Activated naive CD8-positive, alpha-beta T cell (primary cell): ENCODE data around the gene MYO16.
"Not testable (repeated sequence)": the region's sequence is repeated elsewhere in the genome, so short reads cannot be mapped to it uniquely, and the experiment has no call there.

ENCODE experiments used
- H3K27ac Mint-ChIP-seq: one replicate; pipeline ENCODE4 v1.8.0; 2021; ENCODE audit warnings: mixed read lengths
- H3K27me3 Mint-ChIP-seq: one replicate; pipeline ENCODE4 v1.8.0; 2021; ENCODE audit warnings: mixed read lengths
- H3K36me3 Mint-ChIP-seq: one replicate; pipeline ENCODE4 v1.8.0; 2021; ENCODE audit warnings: mixed read lengths
- H3K4me1 Mint-ChIP-seq: one replicate; pipeline ENCODE4 v1.8.0; 2021; ENCODE audit warnings: low read depth, mixed read lengths
- H3K4me3 Mint-ChIP-seq: one replicate; pipeline ENCODE4 v1.8.0; 2021; ENCODE audit warnings: mild to moderate bottlenecking, mixed read lengths
- H3K9me3 Mint-ChIP-seq: one replicate; pipeline ENCODE4 v1.8.0; 2021; ENCODE audit warnings: low read depth, mixed read lengths

Gene MYO16

GRCh38 chr13:108781312-108781711 lies 151.9 kb downstream of the MYO16 start:
- no peaks in the 10 kb centered on the region for H3K4me1 Mint-ChIP-seq
- H3K9me3 Mint-ChIP-seq, result no peaks in the 10 kb centered on the region
- no peak overlapping the region for H3K27ac Mint-ChIP-seq
- H3K4me3 Mint-ChIP-seq, result no peak overlapping the region
- H3K36me3 Mint-ChIP-seq, result no peaks in the 10 kb centered on the region
- no peaks in the 10 kb centered on the region for H3K27me3 Mint-ChIP-seq

GRCh38 chr13:108782480-108782879 lies 153.1 kb downstream of the MYO16 start:
- not testable (repeated sequence) for H3K4me1 Mint-ChIP-seq, H3K9me3 Mint-ChIP-seq, H3K4me3 Mint-ChIP-seq, H3K27me3 Mint-ChIP-seq, H3K36me3 Mint-ChIP-seq, H3K27ac Mint-ChIP-seq

GRCh38 chr13:108785844-108786243 lies 156.4 kb downstream of the MYO16 start:
- Mint-ChIP-seq H3K4me3 (no peak overlapping the region), H3K27me3 (peaks cover 2% of the 10 kb centered on the region), H3K36me3 (no peaks in the 10 kb centered on the region), H3K4me1 (no peaks in the 10 kb centered on the region), H3K27ac (no peak overlapping the region), H3K9me3 (no peaks in the 10 kb centered on the region)

GRCh38 chr13:108786456-108787200 lies 157.2 kb downstream of the MYO16 start:
- Mint-ChIP-seq H3K4me3 (no peak overlapping the region), H3K9me3 (no peaks in the 10 kb centered on the region), H3K27ac (no peak overlapping the region)

GRCh38 chr13:108787700-108788414 lies 158.4 kb downstream of the MYO16 start:
- Mint-ChIP-seq H3K36me3 (no peaks in the 10 kb centered on the region), H3K4me1 (no peaks in the 10 kb centered on the region), H3K9me3 (no peaks in the 10 kb centered on the region), H3K27ac (no peak overlapping the region), H3K4me3 (no peak overlapping the region), H3K27me3 (peaks cover 2% of the 10 kb centered on the region)

More at GRCh38 chr13:108786456-108787200, 157.2 kb downstream of the MYO16 start:
- peaks cover 2% of the 10 kb centered on the region for H3K27me3 Mint-ChIP-seq
- H3K36me3 Mint-ChIP-seq, result no peaks in the 10 kb centered on the region
- H3K4me1 Mint-ChIP-seq, result no peaks in the 10 kb centered on the region

GRCh38 chr13:108789476-108789875 lies 160.1 kb downstream of the MYO16 start:
- no peak overlapping the region for H3K27ac Mint-ChIP-seq
- H3K9me3 Mint-ChIP-seq, result no peaks in the 10 kb centered on the region
- no peaks in the 10 kb centered on the region for H3K36me3 Mint-ChIP-seq
- no peaks in the 10 kb centered on the region for H3K4me1 Mint-ChIP-seq
- H3K27me3 Mint-ChIP-seq, result peaks cover 2% of the 10 kb centered on the region
- no peak overlapping the region for H3K4me3 Mint-ChIP-seq

- no peaks in the 10 kb centered on the region for H3K9me3 Mint-ChIP-seq
- no peaks in the 10 kb centered on the region for H3K27me3 Mint-ChIP-seq
- H3K27ac Mint-ChIP-seq, result no peak overlapping the region
- H3K4me1 Mint-ChIP-seq, result no peaks in the 10 kb centered on the region
- H3K36me3 Mint-ChIP-seq, result no peaks in the 10 kb centered on the region
- no peak overlapping the region for H3K4me3 Mint-ChIP-seq
Observed at GRCh38 chr13:108795841-108796240, 166.4 kb downstream of the MYO16 start.

- no peak overlapping the region for H3K4me3 Mint-ChIP-seq
- no peaks in the 10 kb centered on the region for H3K36me3 Mint-ChIP-seq
- peaks cover 2% of the 10 kb centered on the region for H3K27me3 Mint-ChIP-seq
- H3K9me3 Mint-ChIP-seq, result no peaks in the 10 kb centered on the region
- H3K27ac Mint-ChIP-seq, result no peak overlapping the region
- H3K4me1 Mint-ChIP-seq, result no peaks in the 10 kb centered on the region
Observed at GRCh38 chr13:108797354-108797753, 167.9 kb downstream of the MYO16 start.

GRCh38 chr13:108807841-108808240 lies 178.4 kb downstream of the MYO16 start:
- Mint-ChIP-seq H3K27me3 (peaks cover under 1% of the 10 kb centered on the region), H3K9me3 (no peaks in the 10 kb centered on the region), H3K36me3 (no peaks in the 10 kb centered on the region), H3K4me1 (no peaks in the 10 kb centered on the region), H3K4me3 (no peak overlapping the region), H3K27ac (no peak overlapping the region)

GRCh38 chr13:108812165-108812564 lies 182.8 kb downstream of the MYO16 start:
- H3K27me3 Mint-ChIP-seq, result peaks cover 2% of the 10 kb centered on the region
- H3K27ac Mint-ChIP-seq, result no peak overlapping the region
- H3K4me3 Mint-ChIP-seq, result no peak overlapping the region
- no peaks in the 10 kb centered on the region for H3K4me1 Mint-ChIP-seq
- no peaks in the 10 kb centered on the region for H3K9me3 Mint-ChIP-seq
- H3K36me3 Mint-ChIP-seq, result no peaks in the 10 kb centered on the region

GRCh38 chr13:108812661-108813060 lies 183.2 kb downstream of the MYO16 start:
- no peaks in the 10 kb centered on the region for H3K4me1 Mint-ChIP-seq
- H3K36me3 Mint-ChIP-seq, result no peaks in the 10 kb centered on the region
- no peak overlapping the region for H3K27ac Mint-ChIP-seq
- H3K4me3 Mint-ChIP-seq, result no peak overlapping the region
- H3K9me3 Mint-ChIP-seq, result no peaks in the 10 kb centered on the region
- peaks cover 2% of the 10 kb centered on the region for H3K27me3 Mint-ChIP-seq

GRCh38 chr13:108813587-108814170 lies 184.3 kb downstream of the MYO16 start:
- Mint-ChIP-seq H3K27ac (no peak overlapping the region), H3K36me3 (no peaks in the 10 kb centered on the region), H3K9me3 (no peaks in the 10 kb centered on the region)

GRCh38 chr13:108816375-108816774 lies 187.0 kb downstream of the MYO16 start:
- peaks cover 2% of the 10 kb centered on the region for H3K27me3 Mint-ChIP-seq
- H3K27ac Mint-ChIP-seq, result no peak overlapping the region
- no peak overlapping the region for H3K4me3 Mint-ChIP-seq
- no peaks in the 10 kb centered on the region for H3K4me1 Mint-ChIP-seq
- H3K36me3 Mint-ChIP-seq, result no peaks in the 10 kb centered on the region
- no peaks in the 10 kb centered on the region for H3K9me3 Mint-ChIP-seq

More at GRCh38 chr13:108813587-108814170, 184.3 kb downstream of the MYO16 start:
- Mint-ChIP-seq H3K4me1 (no peaks in the 10 kb centered on the region), H3K4me3 (no peak overlapping the region), H3K27me3 (peaks cover 2% of the 10 kb centered on the region)

- H3K4me3 Mint-ChIP-seq, result no peak overlapping the region
- no peaks in the 10 kb centered on the region for H3K4me1 Mint-ChIP-seq
- no peak overlapping the region for H3K27ac Mint-ChIP-seq
- peaks cover 4% of the 10 kb centered on the region for H3K9me3 Mint-ChIP-seq
- no peaks in the 10 kb centered on the region for H3K36me3 Mint-ChIP-seq
- peaks cover 1% of the 10 kb centered on the region for H3K27me3 Mint-ChIP-seq
Observed at GRCh38 chr13:108827646-108828045, 198.2 kb downstream of the MYO16 start.

GRCh38 chr13:108828086-108828815 lies 198.8 kb downstream of the MYO16 start:
- H3K4me3 Mint-ChIP-seq, result no peak overlapping the region
- H3K36me3 Mint-ChIP-seq, result no peaks in the 10 kb centered on the region
- no peaks in the 10 kb centered on the region for H3K27me3 Mint-ChIP-seq
- no peaks in the 10 kb centered on the region for H3K4me1 Mint-ChIP-seq
- peaks cover 4% of the 10 kb centered on the region for H3K9me3 Mint-ChIP-seq
- no peak overlapping the region for H3K27ac Mint-ChIP-seq
